HG03175 (cell line): ENCODE measurements around the gene PIRT.

ENCODE experiments used
- ATAC-seq: cut with Tn5 transposase; IDR thresholded peaks from one replicate; pipeline ENCODE4 v1.9.1; 2021; ENCODE audit warnings: mild to moderate bottlenecking, moderate library complexity; ENCODE audit not compliant: unreplicated experiment

The PIRT gene

DNA sequence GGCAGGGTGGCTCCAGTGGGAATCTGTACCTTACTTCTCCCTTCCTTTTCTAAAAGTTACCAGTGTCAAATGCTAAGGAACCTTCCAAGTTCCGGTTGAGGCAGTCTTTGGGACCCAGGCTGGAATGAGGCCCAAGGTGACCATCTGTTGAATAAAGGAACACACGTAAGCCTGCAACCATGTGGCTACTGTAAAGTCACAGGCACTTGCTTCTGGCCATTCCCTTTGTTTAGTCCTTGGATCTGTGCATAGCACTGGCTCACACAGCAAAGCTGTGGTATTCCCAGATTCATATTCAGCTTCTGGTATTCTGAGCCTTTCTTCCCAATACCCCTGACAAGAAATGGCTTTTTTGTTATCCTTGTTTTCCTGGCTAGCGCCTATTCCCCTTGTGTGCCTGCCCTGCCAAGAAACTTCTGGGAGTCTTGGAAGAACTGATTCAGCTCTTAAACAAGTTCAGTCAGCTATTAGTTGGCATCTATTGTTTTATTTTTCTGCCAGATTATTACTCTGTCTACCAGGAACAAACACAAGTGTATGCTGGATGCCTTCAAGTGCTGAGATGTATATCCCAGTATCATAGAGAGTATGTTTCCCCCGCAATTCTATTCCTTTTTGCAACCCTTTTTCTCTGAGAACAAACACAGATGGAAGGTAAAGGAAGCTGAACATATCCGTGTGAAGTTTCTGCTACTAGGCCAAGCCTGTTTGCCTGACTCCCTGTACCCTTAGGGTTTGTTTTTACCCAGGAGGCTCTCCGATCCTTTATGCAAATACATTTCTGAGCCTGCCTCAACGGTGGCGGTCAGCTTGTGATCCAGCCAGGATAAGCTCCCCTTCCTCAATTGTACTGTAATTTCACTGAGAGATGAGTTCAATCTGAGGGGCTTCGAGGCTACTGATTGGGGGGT is 47.1 kb downstream of the PIRT start:
- ATAC-seq: no peak

DNA sequence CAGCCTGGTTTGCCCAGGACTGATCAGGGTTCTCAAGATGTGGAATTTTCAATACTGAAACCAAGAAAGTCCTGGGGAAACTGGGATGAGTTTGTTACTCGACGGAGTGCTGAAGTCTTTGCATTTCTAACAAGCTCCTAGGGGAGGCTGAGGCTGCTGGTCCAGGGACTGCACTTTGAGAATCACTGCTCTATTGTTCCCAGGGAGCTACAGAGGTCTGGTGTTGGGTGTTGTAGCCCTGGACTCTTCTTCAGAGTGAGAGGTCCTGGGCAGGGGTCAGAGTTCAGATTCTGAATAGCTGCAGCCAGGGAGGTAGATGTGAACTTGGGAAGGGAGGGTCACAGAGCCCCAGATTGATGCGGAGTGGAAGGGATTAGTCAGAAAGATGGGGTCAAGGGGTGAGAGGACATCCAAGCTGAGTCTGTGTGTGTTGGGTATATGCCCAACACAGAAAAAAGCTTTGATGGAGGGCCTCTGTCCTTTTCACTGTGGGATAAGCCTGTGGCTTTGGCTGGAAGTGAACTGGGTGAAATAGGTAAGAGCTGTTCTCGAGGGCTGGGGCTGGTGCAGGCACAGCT is 48.1 kb downstream of the PIRT start:
- ATAC-seq: no peak

DNA sequence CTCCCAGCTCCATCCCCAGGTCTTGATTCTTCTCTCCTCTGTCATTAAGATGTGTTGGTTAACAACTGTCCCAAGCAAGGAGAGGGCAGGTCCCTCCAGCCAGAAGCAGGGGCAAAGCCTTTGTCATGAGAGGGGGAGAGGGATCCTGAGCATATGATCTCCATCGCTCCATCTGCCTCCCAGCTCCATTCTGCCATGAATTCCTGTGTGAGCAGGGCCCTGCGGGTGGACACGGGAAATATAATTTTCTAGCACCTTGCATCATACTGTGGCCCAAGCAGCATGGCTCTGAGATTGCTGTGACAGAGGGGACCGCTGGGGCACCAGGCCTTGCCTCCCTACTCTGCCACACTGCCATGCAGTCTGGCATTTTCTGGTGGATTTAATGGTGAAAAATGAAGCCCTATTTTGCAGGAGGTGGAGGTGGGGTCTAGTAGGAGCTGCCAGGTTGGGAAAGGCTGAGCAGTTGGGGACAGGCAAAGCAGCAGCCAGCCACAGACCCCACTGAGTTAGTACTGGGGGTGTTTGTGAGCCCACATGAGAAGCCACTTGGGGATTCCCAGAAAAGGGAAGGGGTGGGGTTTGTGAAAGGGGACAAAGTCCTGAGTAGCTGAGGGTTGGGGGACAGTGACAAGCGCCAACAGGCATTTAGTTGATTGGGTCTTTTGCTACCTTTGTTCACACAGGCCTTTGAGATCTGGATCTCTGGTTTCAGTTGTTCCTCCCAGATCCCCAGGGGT is 50.4 kb downstream of the PIRT start:
- ATAC-seq: no peak

DNA sequence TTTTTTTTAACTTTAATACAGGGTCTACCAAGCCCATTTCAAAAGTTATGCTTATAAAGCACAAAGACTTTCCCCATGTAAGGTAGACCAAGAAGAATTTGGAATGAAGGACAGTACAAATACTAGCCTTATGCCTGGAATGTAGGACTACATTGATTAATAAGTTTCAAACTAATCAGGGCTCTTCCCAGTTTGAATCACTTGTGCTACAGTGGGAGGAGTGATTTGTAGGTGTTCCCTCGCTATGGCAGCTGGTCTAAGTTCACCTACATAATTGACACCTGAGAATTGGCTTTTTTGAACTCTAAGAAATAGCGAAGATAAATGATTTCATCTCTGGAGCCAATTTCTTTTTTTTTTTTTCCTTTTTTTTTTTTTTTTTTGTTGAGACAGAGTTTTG is 52.6 kb downstream of the PIRT start:
- ATAC-seq: no peak

DNA sequence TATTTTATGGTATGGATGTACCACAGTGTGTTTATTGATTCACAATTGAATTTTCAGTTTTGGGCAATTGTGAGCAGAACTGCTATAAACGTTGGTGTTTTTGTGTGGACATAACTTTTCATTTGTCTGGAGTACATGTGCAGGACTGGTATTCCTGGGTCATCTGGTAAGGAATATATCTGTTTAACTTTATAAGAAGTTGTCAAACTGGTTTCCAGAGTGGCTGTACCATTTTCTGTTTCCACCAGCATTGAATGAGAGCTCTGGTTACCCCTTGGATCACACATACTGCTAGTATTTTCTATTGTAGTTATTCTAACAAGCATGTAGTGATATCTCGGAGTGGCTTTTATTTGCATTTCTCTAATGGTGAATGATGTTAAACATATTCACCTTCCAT is 58.3 kb downstream of the PIRT start:
- no peak for ATAC-seq

DNA sequence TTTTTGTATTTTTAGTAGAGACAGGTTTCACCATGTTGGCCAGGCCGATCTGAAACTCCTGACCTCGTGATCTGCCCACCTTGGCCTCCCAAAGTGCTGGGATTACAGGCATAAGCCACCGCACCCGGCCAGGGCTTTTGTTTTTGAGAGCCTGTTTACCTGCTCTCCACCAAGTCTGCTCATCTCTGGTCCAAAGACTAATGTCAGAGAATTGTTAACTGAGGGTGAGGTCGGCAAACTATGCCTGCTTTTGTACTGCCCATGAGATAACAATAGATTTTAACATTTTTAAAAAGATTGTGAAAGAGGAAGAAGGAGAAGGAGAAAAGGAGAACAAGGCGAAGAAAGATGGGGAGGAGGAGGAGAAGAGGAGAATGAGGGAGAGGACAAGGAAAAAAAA is 60.0 kb downstream of the PIRT start:
- ATAC-seq: no peak

DNA sequence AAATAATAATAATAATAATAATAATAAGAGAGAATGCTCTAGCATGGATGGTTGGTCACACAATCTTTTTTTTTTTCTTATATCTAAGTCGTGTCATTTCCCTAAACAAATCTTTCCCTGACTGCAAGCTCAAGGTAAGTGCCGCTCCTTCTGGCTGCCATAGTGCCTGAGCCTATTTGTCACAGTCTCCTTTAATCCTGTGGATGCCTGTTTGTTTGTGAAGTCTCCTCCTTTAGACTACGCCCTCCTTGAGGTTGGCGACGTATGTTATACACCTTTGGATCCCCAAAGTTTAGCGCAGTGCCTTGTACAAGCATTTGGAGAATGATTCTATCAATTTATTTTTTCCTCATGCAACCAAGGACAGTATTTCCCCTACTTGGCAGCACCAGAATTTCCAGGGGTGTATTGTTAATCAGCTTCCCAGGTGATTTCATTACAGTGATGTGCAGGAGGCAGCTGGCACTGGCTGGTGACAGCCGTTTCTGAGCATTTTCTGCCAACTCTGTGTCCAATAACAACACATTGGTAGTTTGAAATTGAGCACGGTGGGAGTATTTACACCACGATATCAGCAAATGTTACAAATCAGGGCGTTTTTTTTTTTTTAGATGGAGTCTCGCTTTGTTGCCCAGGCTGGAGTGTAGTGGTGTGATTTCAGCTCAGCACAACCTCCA is 60.6 kb downstream of the PIRT start:
- ATAC-seq: no peak

DNA sequence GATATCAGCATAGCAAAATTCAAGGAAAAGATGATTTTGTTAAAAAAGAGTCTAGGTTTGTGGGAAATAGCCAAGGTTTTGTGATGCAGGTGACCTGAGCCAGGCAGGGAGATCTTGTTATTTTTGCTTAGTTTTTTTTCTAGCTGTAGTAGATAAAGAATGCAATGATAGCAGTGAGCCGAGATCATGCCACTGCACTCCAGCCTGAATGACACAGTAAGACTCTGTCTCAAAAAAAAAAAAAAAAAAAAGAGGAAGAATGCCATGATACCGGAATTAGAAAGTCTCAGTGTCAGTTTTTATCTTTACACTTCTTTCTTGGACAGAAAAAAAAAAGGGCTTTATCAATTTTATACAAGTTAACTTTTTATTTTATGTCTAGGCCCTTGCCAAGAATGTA is 61.5 kb downstream of the PIRT start:
- ATAC-seq: no peak

DNA sequence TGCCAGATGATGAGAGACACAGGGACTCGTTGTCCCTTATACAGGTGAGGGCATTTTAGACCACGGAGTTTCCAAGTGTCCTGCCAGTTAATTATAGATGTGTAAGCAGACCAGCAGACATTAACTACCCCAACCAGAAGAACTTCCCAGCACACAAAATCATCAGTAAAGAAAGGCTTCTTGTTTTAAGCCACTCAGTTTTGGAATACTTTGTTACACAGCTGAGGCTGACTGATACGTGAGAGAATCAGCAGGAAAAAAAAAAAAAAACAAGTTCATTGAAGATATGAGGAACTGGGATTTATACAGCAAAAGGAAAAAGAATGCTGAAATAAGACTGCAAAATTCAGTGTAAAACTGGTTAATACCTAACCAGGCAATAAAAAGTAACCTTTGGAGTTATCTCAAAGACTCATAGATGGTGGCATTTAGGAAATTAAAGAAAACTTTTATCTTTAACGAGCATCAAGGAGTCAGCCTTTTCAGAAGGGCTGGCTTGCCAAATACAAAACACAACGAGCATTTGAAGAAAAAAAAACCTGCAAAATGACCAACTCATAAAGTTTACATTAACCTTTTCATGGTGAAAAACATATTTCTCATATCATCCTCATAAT is 62.0 kb downstream of the PIRT start:
- no peak for ATAC-seq

DNA sequence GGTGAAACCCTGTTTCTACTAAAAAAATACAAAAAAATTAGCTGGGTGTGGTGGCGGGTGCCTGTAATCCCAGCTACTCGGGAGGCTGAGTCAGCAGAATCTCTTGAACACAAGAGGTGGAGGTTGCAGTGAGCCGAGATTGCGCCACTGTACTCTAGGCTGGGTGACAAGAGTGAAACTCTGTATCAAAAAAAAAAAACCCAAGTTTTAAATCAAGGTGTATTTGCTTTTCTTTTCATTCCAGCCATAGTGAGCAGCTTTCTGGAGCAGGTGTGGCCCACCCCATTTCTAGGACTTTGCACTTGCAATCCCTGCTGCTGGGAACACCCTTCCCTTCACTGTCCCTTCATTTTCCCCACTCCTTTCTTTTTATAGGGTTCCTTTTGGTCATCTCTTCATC is 62.8 kb downstream of the PIRT start:
- ATAC-seq: no peak

DNA sequence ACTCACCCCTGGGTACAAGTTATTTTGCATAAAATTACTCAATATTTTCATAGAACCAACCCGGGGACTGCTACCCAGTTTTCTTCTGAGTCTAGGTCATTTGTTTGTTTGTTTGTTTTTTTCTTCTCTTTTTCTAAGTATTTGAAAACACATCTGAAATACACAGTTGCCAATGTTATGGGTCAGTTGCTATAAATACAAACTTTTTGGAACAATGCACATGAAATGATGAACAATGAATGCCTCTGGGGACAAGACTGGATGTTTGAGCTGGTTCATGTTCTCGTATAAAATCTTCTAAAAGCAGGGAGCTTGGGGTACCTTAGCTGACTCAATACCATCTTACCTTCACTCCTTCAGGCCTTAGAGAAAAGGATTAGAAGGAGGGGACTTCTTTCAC is 64.5 kb downstream of the PIRT start:
- no peak for ATAC-seq
